A549 (cell line): ENCODE measurements around the gene PARD6G.

Experiments
- EHF ChIP-seq: fragments of 250-450 bp; sonication (Bioruptor Pico); IDR thresholded peaks from 2 replicates; pipeline ENCODE4 v1.5.0; 2020; ENCODE audit warnings: mild to moderate bottlenecking
- EP300 ChIP-seq, 2 experiments: fragments of >200 bp; sonication (Bioruptor Twin); formaldehyde crosslinking; IDR thresholded peaks; 2 replicates in 1 of 2; 3 replicates in 1 of 2; pipeline ENCODE4 v1.6.1; 2016 to 2017
- ESRRA ChIP-seq: fragments of 150-350 bp; IDR thresholded peaks from 2 replicates; pipeline ENCODE4 v1.6.1; 2014; ENCODE audit warnings: mild to moderate bottlenecking, low read length, borderline replicate concordance
- FOXS1 ChIP-seq: fragments of 250-450 bp; sonication (Bioruptor Pico); IDR thresholded peaks from 2 replicates; pipeline ENCODE4 v1.5.0; 2020; ENCODE audit warnings: mild to moderate bottlenecking, moderate library complexity
- HOXA7 ChIP-seq: fragments of 250-450 bp; sonication (Bioruptor Pico); IDR thresholded peaks from 2 replicates; pipeline ENCODE4 v1.5.0; 2020; ENCODE audit warnings: mild to moderate bottlenecking, moderate library complexity
- JUNB ChIP-seq: fragments of >200 bp; sonication (Bioruptor Twin); formaldehyde crosslinking; IDR thresholded peaks from 2 replicates; pipeline ENCODE4 v1.6.1; 2016
- MYC ChIP-seq: IDR thresholded peaks from 2 replicates; pipeline ENCODE4 v1.6.1; 2012; ENCODE audit warnings: mild to moderate bottlenecking, inconsistent platforms, low read length, improper control_type of control experiment, borderline replicate concordance
- POLR2A ChIP-seq: IDR thresholded peaks from 2 replicates; pipeline ENCODE4 v1.6.1; 2012; ENCODE audit warnings: mild to moderate bottlenecking, low read length
- SMC3 ChIP-seq: fragments of >200 bp; sonication (Bioruptor Twin); formaldehyde crosslinking; IDR thresholded peaks from 3 replicates; pipeline ENCODE4 v1.6.1; 2018; ENCODE audit warnings: inconsistent platforms
- TF ChIP-seq, protein P1 (sequence below): fragments of >200 bp; sonication (Bioruptor Twin); formaldehyde crosslinking; IDR thresholded peaks from 3 replicates; pipeline ENCODE4 v1.5.1; 2016
- TF ChIP-seq, protein P2 (sequence below): IDR thresholded peaks from 2 replicates; pipeline ENCODE4 v1.6.1; 2012; ENCODE audit warnings: low read depth, borderline replicate concordance
- TF ChIP-seq, protein P3 (sequence below): fragments of >200 bp; sonication (Bioruptor Twin); formaldehyde crosslinking; IDR thresholded peaks from 3 replicates; pipeline ENCODE4 v1.6.1; 2016

DNA sequence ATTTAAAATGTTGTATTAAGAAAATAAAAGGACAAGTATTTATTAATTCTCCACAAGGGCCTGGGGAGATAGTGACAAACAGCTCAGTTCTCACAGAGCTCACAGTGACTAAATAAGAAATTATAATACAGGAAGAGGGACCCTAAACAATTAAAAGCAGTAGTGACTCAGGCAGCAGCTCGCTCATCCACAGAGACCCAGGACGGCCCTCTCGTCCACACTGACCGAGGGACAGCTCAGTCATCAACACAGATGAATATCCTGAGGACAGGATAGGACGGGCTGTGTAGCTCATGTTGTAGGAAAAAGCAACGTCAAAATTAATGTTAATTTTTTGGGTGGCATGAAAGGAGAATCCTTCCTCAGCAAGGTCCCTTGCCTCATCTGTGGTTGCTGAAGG lies 44.1 kb downstream of the PARD6G start:
- TF ChIP-seq EP300 (IDR thresholded peaks at IDR 0.05) (no peak), HOXA7 (CRISPR knock-in tag) (no peak), POLR2A (no peak), FOXS1 (CRISPR knock-in tag) (no peak), JUNB (no peak), SMC3 (no peak), MYC (no peak), ESRRA (no peak), EHF (no peak)
- TF ChIP-seq, protein P1, sequence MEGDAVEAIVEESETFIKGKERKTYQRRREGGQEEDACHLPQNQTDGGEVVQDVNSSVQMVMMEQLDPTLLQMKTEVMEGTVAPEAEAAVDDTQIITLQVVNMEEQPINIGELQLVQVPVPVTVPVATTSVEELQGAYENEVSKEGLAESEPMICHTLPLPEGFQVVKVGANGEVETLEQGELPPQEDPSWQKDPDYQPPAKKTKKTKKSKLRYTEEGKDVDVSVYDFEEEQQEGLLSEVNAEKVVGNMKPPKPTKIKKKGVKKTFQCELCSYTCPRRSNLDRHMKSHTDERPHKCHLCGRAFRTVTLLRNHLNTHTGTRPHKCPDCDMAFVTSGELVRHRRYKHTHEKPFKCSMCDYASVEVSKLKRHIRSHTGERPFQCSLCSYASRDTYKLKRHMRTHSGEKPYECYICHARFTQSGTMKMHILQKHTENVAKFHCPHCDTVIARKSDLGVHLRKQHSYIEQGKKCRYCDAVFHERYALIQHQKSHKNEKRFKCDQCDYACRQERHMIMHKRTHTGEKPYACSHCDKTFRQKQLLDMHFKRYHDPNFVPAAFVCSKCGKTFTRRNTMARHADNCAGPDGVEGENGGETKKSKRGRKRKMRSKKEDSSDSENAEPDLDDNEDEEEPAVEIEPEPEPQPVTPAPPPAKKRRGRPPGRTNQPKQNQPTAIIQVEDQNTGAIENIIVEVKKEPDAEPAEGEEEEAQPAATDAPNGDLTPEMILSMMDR, result no peak
- TF ChIP-seq, protein P2, sequence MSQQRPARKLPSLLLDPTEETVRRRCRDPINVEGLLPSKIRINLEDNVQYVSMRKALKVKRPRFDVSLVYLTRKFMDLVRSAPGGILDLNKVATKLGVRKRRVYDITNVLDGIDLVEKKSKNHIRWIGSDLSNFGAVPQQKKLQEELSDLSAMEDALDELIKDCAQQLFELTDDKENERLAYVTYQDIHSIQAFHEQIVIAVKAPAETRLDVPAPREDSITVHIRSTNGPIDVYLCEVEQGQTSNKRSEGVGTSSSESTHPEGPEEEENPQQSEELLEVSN, result no peak
- TF ChIP-seq, protein P3, sequence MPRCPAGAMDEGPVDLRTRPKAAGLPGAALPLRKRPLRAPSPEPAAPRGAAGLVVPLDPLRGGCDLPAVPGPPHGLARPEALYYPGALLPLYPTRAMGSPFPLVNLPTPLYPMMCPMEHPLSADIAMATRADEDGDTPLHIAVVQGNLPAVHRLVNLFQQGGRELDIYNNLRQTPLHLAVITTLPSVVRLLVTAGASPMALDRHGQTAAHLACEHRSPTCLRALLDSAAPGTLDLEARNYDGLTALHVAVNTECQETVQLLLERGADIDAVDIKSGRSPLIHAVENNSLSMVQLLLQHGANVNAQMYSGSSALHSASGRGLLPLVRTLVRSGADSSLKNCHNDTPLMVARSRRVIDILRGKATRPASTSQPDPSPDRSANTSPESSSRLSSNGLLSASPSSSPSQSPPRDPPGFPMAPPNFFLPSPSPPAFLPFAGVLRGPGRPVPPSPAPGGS, result no peak
